Astrocyte of the cerebellum (primary cell): Measurements from ENCODE around the gene RNASEH2B.

Experiments used
- DNase-seq: peaks from one replicate; pipeline ENCODE4 v3.0.0-alpha.2; 2011; ENCODE audit warnings: low read depth
- H3K4me3 ChIP-seq: 2 replicates; pipeline ENCODE4 v1.5.1; 2011; ENCODE audit warnings: mild to moderate bottlenecking, low read depth, low read length, moderate library complexity
- in situ Hi-C: cut with HindIII; loops from 2 replicates; pipeline ENCODE4 v1.10.0; 2017; ENCODE audit warnings: low sequenced_read_pairs
- TF ChIP-seq, protein P1 (sequence below): IDR thresholded peaks from 2 replicates; pipeline ENCODE4 v1.5.1; 2012; ENCODE audit warnings: low read length, low read depth, moderate library complexity, mild to moderate bottlenecking; ENCODE audit errors: missing control alignments

RNASEH2B gene

DNA sequence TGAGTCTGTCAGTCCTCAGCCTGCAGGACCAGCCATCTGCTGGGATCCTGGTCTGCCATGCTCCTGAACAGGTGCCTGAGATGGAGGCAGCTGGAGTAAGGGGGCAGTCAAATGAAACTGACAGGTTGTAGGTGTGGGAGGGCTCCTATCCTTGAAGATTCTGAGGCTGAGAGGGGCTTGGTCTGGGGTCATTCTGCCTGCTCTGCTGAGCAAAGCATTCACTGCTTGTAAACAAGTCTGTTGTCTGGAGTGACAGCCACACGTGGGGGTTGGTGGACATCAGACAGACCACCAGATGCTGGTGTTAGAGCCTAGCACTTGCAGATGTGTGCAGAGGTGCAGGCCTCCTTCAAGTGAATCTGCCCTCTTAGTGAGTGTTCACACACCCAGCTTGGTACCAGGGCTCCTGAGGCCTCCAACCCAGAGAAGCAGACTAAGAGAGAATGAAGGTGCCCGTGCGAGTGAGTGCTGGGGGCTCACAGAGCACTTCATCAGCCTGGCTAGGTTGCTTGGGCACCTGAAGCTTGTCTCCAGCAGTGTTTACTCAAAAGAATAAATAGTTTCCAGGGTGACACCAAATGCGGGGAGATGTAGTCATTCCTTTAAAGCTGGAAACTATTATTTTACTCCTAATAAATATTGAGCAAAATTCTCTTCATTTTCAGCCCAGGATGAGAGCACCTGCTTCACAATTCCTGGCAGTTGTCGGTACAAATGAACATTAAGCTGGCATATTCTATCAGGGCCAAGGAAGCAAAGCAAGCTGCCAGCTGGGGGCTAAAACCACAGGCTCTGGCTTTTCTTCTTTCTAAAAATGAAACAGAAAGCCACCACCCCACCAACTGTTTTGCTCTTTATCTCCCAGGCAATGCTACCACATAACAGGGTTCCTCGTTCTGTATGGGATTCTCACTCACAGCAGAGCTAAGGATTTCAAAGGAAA is 82.3 kb downstream of the RNASEH2B start:
- no peak overlapping the region for H3K4me3 ChIP-seq
- in situ Hi-C loops = no loop called here
- no peak for DNase-seq
- TF ChIP-seq, protein P1, sequence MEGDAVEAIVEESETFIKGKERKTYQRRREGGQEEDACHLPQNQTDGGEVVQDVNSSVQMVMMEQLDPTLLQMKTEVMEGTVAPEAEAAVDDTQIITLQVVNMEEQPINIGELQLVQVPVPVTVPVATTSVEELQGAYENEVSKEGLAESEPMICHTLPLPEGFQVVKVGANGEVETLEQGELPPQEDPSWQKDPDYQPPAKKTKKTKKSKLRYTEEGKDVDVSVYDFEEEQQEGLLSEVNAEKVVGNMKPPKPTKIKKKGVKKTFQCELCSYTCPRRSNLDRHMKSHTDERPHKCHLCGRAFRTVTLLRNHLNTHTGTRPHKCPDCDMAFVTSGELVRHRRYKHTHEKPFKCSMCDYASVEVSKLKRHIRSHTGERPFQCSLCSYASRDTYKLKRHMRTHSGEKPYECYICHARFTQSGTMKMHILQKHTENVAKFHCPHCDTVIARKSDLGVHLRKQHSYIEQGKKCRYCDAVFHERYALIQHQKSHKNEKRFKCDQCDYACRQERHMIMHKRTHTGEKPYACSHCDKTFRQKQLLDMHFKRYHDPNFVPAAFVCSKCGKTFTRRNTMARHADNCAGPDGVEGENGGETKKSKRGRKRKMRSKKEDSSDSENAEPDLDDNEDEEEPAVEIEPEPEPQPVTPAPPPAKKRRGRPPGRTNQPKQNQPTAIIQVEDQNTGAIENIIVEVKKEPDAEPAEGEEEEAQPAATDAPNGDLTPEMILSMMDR = no peak

DNA sequence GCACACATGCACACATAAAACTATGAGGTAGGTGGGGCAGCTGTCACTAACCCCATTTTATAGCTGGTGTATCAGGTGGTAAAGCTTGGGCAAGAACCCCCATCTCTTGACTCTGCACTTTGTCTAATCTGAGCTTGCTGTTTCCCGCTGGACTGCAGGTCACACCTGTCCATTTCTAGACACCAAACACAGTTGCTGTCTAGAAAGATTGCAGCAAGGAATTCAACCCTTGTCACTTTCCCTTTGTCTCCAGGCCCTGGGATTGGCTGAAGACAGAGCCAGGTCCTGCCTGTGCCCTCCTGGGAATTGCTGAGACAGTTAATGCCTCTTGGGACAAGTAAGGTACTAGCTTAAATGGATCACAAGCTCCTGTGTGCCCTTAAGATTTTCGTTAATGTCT is 83.8 kb downstream of the RNASEH2B start:
- TF ChIP-seq, protein P1 = no peak
- DNase-seq = no peak
- no peak overlapping the region for H3K4me3 ChIP-seq
- in situ Hi-C loops = no loop called here

DNA sequence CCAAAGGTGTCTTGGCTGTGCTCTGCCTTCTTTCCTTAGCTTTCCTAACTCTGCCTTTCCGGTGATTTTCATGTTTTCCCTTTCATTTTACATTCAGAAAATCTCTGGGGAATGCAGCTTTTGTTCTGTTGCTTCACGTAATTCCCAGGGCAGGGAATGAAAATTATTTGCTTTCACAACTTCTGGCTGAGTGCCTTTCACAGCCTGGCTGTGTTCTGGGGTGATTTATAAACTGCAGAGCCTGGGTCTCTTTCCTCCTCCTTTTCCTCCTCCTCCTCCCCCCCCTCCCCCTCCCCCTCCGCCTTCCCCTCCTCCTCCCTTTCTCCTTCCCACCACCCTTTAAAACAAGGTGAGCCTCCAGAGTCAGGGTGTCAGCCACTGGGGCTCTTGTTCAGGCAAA is 84.3 kb downstream of the RNASEH2B start:
- in situ Hi-C loops = no loop called here
- peak; percentile 42 for DNase-seq
- TF ChIP-seq, protein P1 = no peak
- no peak overlapping the region for H3K4me3 ChIP-seq

DNA sequence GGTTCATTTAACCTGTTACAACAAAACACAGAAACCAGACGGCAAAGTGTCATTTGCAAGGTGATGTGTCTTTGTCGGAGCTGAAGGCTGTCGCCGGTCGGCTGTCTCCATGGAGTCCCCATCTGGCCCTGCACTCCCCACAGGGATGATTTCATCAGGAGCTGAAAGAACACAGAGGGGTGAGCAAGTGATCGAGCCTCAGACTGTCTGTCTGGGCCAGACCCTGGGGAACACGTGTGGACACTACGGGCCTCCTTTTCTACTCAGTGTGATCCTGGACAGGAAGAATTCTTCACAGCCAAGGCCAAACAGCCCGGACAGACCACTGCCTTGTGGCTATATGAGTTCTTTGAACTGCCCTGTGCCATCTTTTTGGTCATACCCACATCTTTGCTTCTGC is 85.1 kb downstream of the RNASEH2B start:
- DNase-seq = no peak
- H3K4me3 ChIP-seq = no peak overlapping the region
- in situ Hi-C loops = no loop called here
- TF ChIP-seq, protein P1 = no peak

- in situ Hi-C loops = no loop called here
- TF ChIP-seq, protein P1 = no peak
- no peak overlapping the region for H3K4me3 ChIP-seq
- no peak for DNase-seq
Observed at GRCh38 chr13:50995854-50996253, 86.3 kb downstream of the RNASEH2B start.

DNA sequence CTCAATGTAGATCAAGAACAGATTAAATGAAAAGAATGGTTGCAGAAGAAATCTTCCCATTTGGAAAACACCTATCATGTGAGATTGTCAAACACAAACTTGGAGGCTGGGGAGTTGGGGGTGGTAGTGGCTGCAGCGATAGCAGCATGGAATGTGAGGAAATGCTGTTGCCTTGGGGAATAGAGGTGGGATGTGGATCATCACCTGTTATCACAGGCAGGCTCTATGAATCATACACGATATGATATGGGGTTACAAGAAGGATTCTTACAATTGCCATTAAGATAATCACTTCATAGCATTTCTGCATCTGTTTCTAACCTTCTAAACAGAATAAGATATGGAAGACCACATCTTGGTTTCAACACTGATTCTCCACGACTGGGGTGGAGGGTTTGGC is 88.7 kb downstream of the RNASEH2B start:
- in situ Hi-C loops = no loop called here
- TF ChIP-seq, protein P1 = no peak
- no peak overlapping the region for H3K4me3 ChIP-seq
- DNase-seq = no peak
